ENCODE data around the gene CDKAL1. TPM values are rescaled to one million over a fixed set of nuclear protein-coding genes. Genes with fewer than 3 reads are reported as not detected.

The CDKAL1 gene
- total RNA-seq, 2 donors from 2014 or later = 23.0 to 23.7 TPM

- Mint-ChIP-seq H3K27ac (no peak overlapping the region), H3K36me3 (ENCODE audit: low read depth) (peaks cover 2% of the 10 kb centered on the region), H3K27me3 (no peaks in the 10 kb centered on the region), H3K4me3 (no peak overlapping the region), H3K4me1 (no peaks in the 10 kb centered on the region)
- no peak for ATAC-seq
- DNase-seq = no peak
- no peaks in the 10 kb centered on the region for H3K9me3 ChIP-seq (ENCODE audit: control insufficient read depth, low read length, poor library complexity, severe bottlenecking)
Measured at GRCh38 chr6:20879121-20879520, 344.9 kb downstream of the CDKAL1 start.

DNA sequence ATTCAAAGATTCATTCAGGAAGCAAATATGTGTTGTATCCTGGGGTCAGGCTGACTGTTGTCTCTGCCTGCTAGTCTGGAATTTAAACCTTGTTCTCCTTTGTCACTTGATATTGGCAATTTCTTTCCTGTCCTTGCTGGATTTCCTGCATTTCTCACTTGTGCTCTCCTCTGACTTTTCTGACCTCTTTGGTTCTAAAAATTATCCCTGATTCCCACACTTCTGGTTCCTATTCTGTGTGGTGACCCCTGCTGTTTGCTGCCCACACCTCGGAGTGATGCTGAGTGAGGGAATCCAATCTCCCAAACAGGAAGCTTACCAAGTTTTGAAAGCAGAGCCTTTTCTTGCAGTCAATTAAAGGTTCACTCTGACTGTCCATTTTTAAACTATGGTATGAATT lies 345.3 kb downstream of the CDKAL1 start:
- no peak for ATAC-seq
- DNase-seq = no peak
- Mint-ChIP-seq H3K36me3 (ENCODE audit: low read depth) (peaks cover 2% of the 10 kb centered on the region), H3K4me3 (no peak overlapping the region), H3K27me3 (no peaks in the 10 kb centered on the region), H3K27ac (no peak overlapping the region), H3K4me1 (no peaks in the 10 kb centered on the region)
- no peaks in the 10 kb centered on the region for H3K9me3 ChIP-seq (ENCODE audit: control insufficient read depth, low read length, poor library complexity, severe bottlenecking)

DNA sequence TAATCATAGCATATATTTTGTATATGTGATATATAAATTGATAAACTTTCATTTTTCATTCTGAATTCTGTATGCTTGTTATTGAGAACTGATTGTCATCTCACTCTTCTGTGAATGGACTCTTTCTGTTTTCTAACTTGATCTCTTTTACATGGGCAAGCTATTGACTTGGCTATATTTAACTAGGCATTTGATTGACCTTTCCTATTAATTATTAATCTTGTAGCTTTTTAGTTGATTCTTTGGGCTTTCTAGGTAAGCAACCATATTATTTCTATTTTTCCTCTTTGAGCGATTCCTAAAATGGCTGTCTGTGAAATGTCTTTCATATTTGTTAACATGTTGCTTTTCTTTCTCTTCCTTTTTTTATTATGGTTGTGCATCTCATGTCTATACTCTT lies 347.1 kb downstream of the CDKAL1 start:
- H3K4me3 Mint-ChIP-seq = no peak overlapping the region
- H3K36me3 Mint-ChIP-seq (ENCODE audit: low read depth) = peaks cover 2% of the 10 kb centered on the region
- no peaks in the 10 kb centered on the region for H3K27me3 Mint-ChIP-seq
- H3K4me1 Mint-ChIP-seq = no peaks in the 10 kb centered on the region
- DNase-seq = no peak
- no peak for ATAC-seq
- H3K9me3 ChIP-seq (ENCODE audit: control insufficient read depth, low read length, poor library complexity, severe bottlenecking) = peaks cover 3% of the 10 kb centered on the region
- no peak overlapping the region for H3K27ac Mint-ChIP-seq

DNA sequence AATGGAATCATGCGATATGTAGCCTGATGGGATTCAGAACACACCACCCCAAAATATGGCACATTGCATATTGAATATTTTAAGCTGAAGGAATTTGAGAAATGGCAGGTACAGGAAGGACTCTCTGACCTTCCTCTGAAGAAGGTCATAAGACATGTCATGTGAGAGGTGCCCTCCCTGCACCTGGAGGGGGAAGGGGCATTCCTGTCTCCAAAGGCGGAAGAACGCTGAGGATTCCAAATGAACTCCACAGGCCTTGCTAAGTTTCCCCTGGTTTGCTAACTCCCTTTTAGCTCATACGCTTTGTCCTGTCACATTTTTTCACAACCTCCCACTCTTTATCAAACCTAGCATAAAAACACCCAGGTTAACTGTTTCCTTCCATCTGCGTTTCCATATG lies 347.8 kb downstream of the CDKAL1 start:
- DNase-seq (no peak), ATAC-seq (no peak)
- Mint-ChIP-seq H3K27ac (no peak overlapping the region), H3K36me3 (ENCODE audit: low read depth) (peaks cover 5% of the 10 kb centered on the region), H3K4me3 (no peak overlapping the region), H3K4me1 (no peaks in the 10 kb centered on the region), H3K27me3 (no peaks in the 10 kb centered on the region)
- peaks cover 3% of the 10 kb centered on the region for H3K9me3 ChIP-seq (ENCODE audit: control insufficient read depth, low read length, poor library complexity, severe bottlenecking)

DNA sequence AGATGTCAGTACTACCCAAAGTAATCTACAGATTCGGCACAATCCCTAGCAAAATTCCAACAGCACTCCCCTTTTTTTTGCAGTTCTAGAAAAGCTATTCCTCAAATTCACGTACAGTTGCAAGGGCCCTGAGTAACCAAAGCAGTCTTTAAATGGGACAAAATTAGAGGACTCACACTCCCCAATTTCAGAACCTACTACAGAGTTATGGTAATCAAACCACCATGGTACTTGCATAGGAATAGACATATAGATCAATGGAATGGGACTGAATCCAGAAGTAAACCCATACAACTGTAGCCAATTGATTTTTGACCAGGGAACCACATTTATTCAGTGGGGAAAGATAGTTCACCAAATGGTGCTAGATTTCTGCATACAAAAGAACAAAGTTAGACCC lies 350.8 kb downstream of the CDKAL1 start:
- no peak for ATAC-seq
- Mint-ChIP-seq H3K27ac (no peak overlapping the region), H3K36me3 (ENCODE audit: low read depth) (peaks cover 2% of the 10 kb centered on the region), H3K27me3 (no peaks in the 10 kb centered on the region), H3K4me1 (no peaks in the 10 kb centered on the region), H3K4me3 (no peak overlapping the region)
- peaks cover 3% of the 10 kb centered on the region for H3K9me3 ChIP-seq (ENCODE audit: control insufficient read depth, low read length, poor library complexity, severe bottlenecking)
- DNase-seq = no peak

GRCh38 chr6:20891161-20891560 lies 356.9 kb downstream of the CDKAL1 start:
- no peaks in the 10 kb centered on the region for H3K27me3 Mint-ChIP-seq
- no peak overlapping the region for H3K4me3 Mint-ChIP-seq
- peaks cover 5% of the 10 kb centered on the region for H3K36me3 Mint-ChIP-seq (ENCODE audit: low read depth)
- H3K9me3 ChIP-seq (ENCODE audit: control insufficient read depth, low read length, poor library complexity, severe bottlenecking) = no peaks in the 10 kb centered on the region
- no peaks in the 10 kb centered on the region for H3K4me1 Mint-ChIP-seq
- DNase-seq (no peak), ATAC-seq (no peak)
- no peak overlapping the region for H3K27ac Mint-ChIP-seq

GRCh38 chr6:20892365-20892764 lies 358.1 kb downstream of the CDKAL1 start:
- no peak for DNase-seq
- Mint-ChIP-seq H3K4me1 (no peaks in the 10 kb centered on the region), H3K36me3 (ENCODE audit: low read depth) (peaks cover 2% of the 10 kb centered on the region), H3K4me3 (no peak overlapping the region), H3K27ac (no peak overlapping the region), H3K27me3 (no peaks in the 10 kb centered on the region)
- ATAC-seq = no peak
- H3K9me3 ChIP-seq (ENCODE audit: control insufficient read depth, low read length, poor library complexity, severe bottlenecking) = no peaks in the 10 kb centered on the region

- H3K4me3 Mint-ChIP-seq = no peak overlapping the region
- H3K9me3 ChIP-seq (ENCODE audit: control insufficient read depth, low read length, poor library complexity, severe bottlenecking) = no peaks in the 10 kb centered on the region
- peaks cover 2% of the 10 kb centered on the region for H3K36me3 Mint-ChIP-seq (ENCODE audit: low read depth)
- DNase-seq (no peak), ATAC-seq (no peak)
- no peaks in the 10 kb centered on the region for H3K27me3 Mint-ChIP-seq
- no peak overlapping the region for H3K27ac Mint-ChIP-seq
- no peaks in the 10 kb centered on the region for H3K4me1 Mint-ChIP-seq
Measured at GRCh38 chr6:20893412-20893811, 359.2 kb downstream of the CDKAL1 start.

DNA sequence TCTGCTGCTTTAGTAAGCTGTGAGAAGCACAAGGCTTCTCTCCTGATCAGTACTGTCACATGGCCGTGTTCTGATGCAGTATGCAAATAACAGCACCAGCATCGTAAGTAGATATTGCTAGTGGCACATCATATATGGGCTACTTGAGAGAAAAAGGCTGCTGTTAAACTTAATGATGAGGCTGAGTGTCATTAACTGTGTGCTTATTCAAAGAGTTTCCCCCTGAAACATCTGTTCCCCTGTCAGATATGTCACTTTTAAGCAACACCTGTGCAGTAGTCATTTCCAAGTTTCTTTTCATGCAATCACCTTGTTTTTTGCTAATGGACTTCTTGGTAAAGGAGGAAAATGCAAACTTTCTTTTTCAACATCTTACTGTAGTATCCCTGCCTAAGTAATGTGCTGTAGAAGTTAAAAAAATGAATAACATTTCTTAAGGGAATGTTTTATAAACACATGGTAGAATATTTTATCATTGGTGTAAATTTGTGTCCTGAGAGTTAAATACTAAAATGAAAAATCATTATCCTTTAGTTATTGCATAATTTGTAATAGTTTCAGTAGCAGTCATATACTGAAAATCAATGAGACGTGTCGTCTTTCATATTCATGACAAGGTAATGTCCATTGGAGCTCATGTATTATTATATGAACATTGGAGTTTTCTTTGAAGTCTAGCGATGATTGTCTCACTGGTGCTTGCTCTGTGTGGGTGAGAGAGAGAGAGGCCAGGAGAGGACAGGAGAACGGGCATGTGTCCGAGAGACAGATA lies 366.3 kb downstream of the CDKAL1 start:
- Mint-ChIP-seq H3K27me3 (no peaks in the 10 kb centered on the region), H3K36me3 (ENCODE audit: low read depth) (peaks cover 2% of the 10 kb centered on the region), H3K27ac (no peak overlapping the region), H3K4me1 (no peaks in the 10 kb centered on the region), H3K4me3 (no peak overlapping the region)
- DNase-seq = no peak
- no peaks in the 10 kb centered on the region for H3K9me3 ChIP-seq (ENCODE audit: control insufficient read depth, low read length, poor library complexity, severe bottlenecking)
- no peak for ATAC-seq

DNA sequence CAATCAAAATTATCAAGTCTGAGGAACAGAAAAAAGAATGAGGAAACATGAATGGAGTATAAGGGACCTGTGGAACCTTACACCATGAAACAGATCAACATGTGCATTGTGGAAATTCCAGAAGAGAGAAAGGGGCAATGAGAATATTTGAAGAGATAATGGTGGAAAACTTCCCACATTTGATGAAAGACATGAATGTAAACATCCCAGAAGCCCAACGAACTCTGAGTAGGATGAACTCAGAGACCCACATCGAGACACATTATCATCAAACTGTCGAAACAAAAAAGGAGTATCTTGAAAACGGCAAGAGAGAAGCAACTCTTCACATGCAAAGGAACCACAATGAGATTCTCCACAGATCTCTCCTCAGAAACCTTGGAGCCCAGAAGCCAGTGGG lies 371.1 kb downstream of the CDKAL1 start:
- peaks cover 2% of the 10 kb centered on the region for H3K36me3 Mint-ChIP-seq (ENCODE audit: low read depth)
- ATAC-seq = no peak
- no peak for DNase-seq
- no peak overlapping the region for H3K4me3 Mint-ChIP-seq
- H3K27me3 Mint-ChIP-seq = no peaks in the 10 kb centered on the region
- H3K27ac Mint-ChIP-seq = no peak overlapping the region
- no peaks in the 10 kb centered on the region for H3K9me3 ChIP-seq (ENCODE audit: control insufficient read depth, low read length, poor library complexity, severe bottlenecking)
- no peaks in the 10 kb centered on the region for H3K4me1 Mint-ChIP-seq

DNA sequence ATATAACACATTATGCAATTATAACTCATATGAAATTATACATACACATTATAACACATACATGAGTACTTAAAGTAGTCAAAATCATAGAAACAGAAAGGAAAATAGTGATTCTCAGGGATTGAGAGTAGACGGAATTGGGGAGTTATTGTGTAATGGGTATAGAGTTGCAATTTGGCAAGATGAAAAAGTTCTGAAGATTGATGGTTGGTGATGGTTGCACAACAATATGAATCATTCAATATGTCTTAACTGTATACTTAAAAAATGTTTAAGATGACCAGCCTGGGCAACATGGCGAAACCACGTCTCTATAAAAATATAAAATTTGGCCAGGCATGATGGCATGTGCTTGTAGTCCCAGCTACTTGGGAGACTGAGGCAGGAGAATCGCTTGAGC lies 372.7 kb downstream of the CDKAL1 start:
- Mint-ChIP-seq H3K36me3 (ENCODE audit: low read depth) (peaks cover 2% of the 10 kb centered on the region), H3K27me3 (no peaks in the 10 kb centered on the region), H3K4me3 (no peak overlapping the region), H3K4me1 (no peaks in the 10 kb centered on the region), H3K27ac (no peak overlapping the region)
- DNase-seq (no peak), ATAC-seq (no peak)
- no peaks in the 10 kb centered on the region for H3K9me3 ChIP-seq (ENCODE audit: control insufficient read depth, low read length, poor library complexity, severe bottlenecking)

DNA sequence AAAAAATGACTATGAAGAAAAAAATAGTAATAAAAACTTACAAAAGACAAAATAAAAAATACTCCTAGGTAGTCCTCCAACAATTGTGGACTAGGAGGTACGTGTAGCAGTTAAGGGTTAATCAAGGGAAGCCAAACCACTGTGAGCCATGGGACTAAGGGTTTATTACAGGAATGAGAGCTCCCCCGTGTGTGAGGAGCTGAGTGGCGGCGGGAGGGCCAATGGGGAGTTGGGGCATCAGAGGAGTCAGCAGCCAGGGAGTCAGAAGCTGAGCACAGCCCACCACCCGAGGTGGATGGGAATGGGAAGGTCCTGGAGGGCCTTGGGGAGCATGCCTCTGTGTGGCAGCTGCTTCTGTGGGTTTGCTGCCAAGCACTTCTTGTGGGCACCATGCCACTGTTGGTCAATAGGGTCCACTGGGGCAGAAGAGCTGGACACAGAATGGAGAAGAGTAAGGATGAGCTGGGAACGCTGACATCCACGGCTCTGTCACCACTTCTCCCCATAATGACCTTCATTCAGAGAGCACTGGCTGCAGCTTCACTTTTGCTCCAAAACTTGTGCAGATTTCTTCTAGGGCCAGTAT lies 373.3 kb downstream of the CDKAL1 start:
- no peaks in the 10 kb centered on the region for H3K27me3 Mint-ChIP-seq
- H3K9me3 ChIP-seq (ENCODE audit: control insufficient read depth, low read length, poor library complexity, severe bottlenecking) = no peaks in the 10 kb centered on the region
- peaks cover 2% of the 10 kb centered on the region for H3K36me3 Mint-ChIP-seq (ENCODE audit: low read depth)
- H3K4me1 Mint-ChIP-seq = no peaks in the 10 kb centered on the region
- no peak for DNase-seq
- no peak overlapping the region for H3K27ac Mint-ChIP-seq
- no peak for ATAC-seq
- H3K4me3 Mint-ChIP-seq = no peak overlapping the region

DNA sequence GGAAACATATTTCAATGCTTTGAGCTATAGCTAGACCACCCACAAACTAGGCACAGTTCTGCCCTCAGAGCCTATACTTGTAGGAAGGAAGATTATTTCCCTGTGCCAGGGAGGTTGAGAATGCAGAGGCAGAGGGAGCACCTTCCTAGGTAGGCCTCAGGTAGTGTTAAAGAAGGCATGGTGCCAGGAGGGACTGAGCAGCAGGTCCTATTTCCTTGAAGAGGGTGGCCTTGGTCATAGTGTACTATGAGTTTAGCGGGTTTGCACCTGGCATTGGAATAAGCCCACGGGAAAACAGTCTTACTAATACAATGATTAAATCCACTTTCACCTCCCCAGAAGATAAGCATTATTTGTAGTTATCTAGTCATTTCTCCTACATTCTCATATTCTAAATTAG lies 375.4 kb downstream of the CDKAL1 start:
- no peaks in the 10 kb centered on the region for H3K9me3 ChIP-seq (ENCODE audit: control insufficient read depth, low read length, poor library complexity, severe bottlenecking)
- no peaks in the 10 kb centered on the region for H3K4me1 Mint-ChIP-seq
- ATAC-seq (no peak), DNase-seq (no peak)
- no peak overlapping the region for H3K27ac Mint-ChIP-seq
- H3K4me3 Mint-ChIP-seq = no peak overlapping the region
- H3K36me3 Mint-ChIP-seq (ENCODE audit: low read depth) = peaks cover 2% of the 10 kb centered on the region
- H3K27me3 Mint-ChIP-seq = no peaks in the 10 kb centered on the region

DNA sequence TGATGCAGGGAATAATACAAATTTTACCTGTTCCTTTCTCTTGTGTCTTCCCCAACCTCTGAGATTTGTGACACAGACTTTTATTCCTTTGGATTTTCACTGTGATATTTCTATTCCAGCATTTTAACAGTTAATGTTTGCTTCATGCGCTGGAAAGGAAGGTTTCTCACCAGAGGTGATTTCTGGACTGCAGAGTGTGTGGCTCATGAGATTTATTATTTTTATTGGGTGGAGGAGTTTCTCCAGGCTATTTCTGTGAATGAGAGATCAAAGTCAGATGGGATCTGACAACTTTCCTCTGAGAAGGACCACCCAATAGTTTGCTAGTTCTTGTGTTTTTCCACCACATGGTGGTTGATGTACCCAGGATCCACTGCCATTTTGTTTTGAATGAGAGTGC lies 377.5 kb downstream of the CDKAL1 start:
- no peaks in the 10 kb centered on the region for H3K9me3 ChIP-seq (ENCODE audit: control insufficient read depth, low read length, poor library complexity, severe bottlenecking)
- H3K4me3 Mint-ChIP-seq = no peak overlapping the region
- no peak overlapping the region for H3K27ac Mint-ChIP-seq
- no peaks in the 10 kb centered on the region for H3K27me3 Mint-ChIP-seq
- H3K36me3 Mint-ChIP-seq (ENCODE audit: low read depth) = no peaks in the 10 kb centered on the region
- ATAC-seq (no peak), DNase-seq (no peak)
- H3K4me1 Mint-ChIP-seq = no peaks in the 10 kb centered on the region
